Mesenchymal stem cell (in vitro differentiated cells and primary cell): Measurements from ENCODE around the gene UBAC2.

Experiments used
- DNase-seq: peaks from one replicate; pipeline ENCODE4 v3.0.0-alpha.2; 2013
- H2AFZ ChIP-seq: one replicate; pipeline ENCODE4 v1.6.1; 2013; ENCODE audit warnings: low read depth, mild to moderate bottlenecking, control low read depth, inconsistent platforms, low read length, moderate library complexity
- H2AK5ac ChIP-seq: 2 replicates; pipeline ENCODE4 v1.6.1; 2013; ENCODE audit warnings: low read length, moderate library complexity, mild to moderate bottlenecking, inconsistent platforms; ENCODE audit not compliant: severe bottlenecking
- H2BK120ac ChIP-seq: one replicate; pipeline ENCODE4 v1.6.1; 2013; ENCODE audit warnings: low read depth, mild to moderate bottlenecking, inconsistent platforms, low read length, moderate library complexity
- H2BK12ac ChIP-seq, 2 experiments: one replicate each; pipeline ENCODE4 v1.6.1; 2013; ENCODE audit warnings: inconsistent platforms in 2 of 2, low read length in 2 of 2, mild to moderate bottlenecking in 2 of 2, moderate library complexity in 2 of 2, control low read depth in 1 of 2
- H2BK15ac ChIP-seq: one replicate; pipeline ENCODE4 v1.6.1; 2013; ENCODE audit warnings: mild to moderate bottlenecking, low read depth, inconsistent platforms; ENCODE audit not compliant: poor library complexity, severe bottlenecking
- H2BK5ac ChIP-seq: 2 replicates; pipeline ENCODE4 v1.6.1; 2013; ENCODE audit warnings: low read depth, mild to moderate bottlenecking, low read length, control low read depth, inconsistent platforms; ENCODE audit not compliant: poor library complexity, severe bottlenecking
- H3K14ac ChIP-seq, 2 experiments: one replicate each; pipeline ENCODE4 v1.6.1; 2013; ENCODE audit warnings: inconsistent platforms in 2 of 2, low read length in 2 of 2, control low read depth in 1 of 2, mild to moderate bottlenecking in 1 of 2, moderate library complexity in 1 of 2
- H3K18ac ChIP-seq, 2 experiments: one replicate each; pipeline ENCODE4 v1.6.1; 2013; ENCODE audit warnings: inconsistent platforms in 2 of 2, low read length in 2 of 2, control low read depth in 1 of 2, low read depth in 1 of 2, mild to moderate bottlenecking in 1 of 2
- H3K23ac ChIP-seq, 2 experiments: one replicate each; pipeline ENCODE4 v1.6.1; 2013; ENCODE audit warnings: inconsistent platforms in 2 of 2, low read length in 2 of 2, mild to moderate bottlenecking in 2 of 2, moderate library complexity in 2 of 2, control low read depth in 1 of 2
- H3K27ac ChIP-seq: 2 replicates; pipeline ENCODE4 v1.5.1; 2013; ENCODE audit warnings: mild to moderate bottlenecking, moderate library complexity, low read length, control low read depth, inconsistent platforms; ENCODE audit not compliant: poor library complexity, severe bottlenecking
- H3K27me3 ChIP-seq, 2 experiments: 2 replicates each; pipeline versions ENCODE4 v1.6.1 to v1.7.0; 2013; ENCODE audit warnings: low read length in 2 of 2, mild to moderate bottlenecking in 2 of 2, moderate library complexity in 2 of 2, control low read depth in 1 of 2, inconsistent platforms in 1 of 2; ENCODE audit not compliant: control insufficient read depth in 1 of 2, insufficient read depth in 1 of 2
- H3K36me3 ChIP-seq, 2 experiments: 2 replicates each; pipeline versions ENCODE4 v1.6.1 to v1.7.0; 2013; ENCODE audit warnings: low read length in 2 of 2, control low read depth in 1 of 2, inconsistent platforms in 1 of 2, low read depth in 1 of 2, mild to moderate bottlenecking in 1 of 2; ENCODE audit not compliant: insufficient read depth in 2 of 2, control insufficient read depth in 1 of 2
- H3K4ac ChIP-seq, 2 experiments: one replicate each; pipeline ENCODE4 v1.6.1; 2013; ENCODE audit warnings: inconsistent platforms in 2 of 2, low read length in 2 of 2, mild to moderate bottlenecking in 2 of 2, moderate library complexity in 2 of 2, control low read depth in 1 of 2, low read depth in 1 of 2
- H3K4me1 ChIP-seq: 2 replicates; pipeline ENCODE4 v1.6.1; 2013; ENCODE audit warnings: low read depth, low read length, control low read depth; ENCODE audit not compliant: control insufficient read depth, insufficient read depth
- H3K4me2 ChIP-seq: 2 replicates; pipeline ENCODE4 v1.6.1; 2013; ENCODE audit warnings: low read length, mild to moderate bottlenecking, inconsistent platforms; ENCODE audit not compliant: poor library complexity, severe bottlenecking
- H3K4me3 ChIP-seq, 2 experiments: 2 replicates each; pipeline versions ENCODE4 v1.5.1 to v1.7.0; 2013; ENCODE audit warnings: low read length in 2 of 2, mild to moderate bottlenecking in 2 of 2, control low read depth in 1 of 2, low read depth in 1 of 2; ENCODE audit not compliant: insufficient read depth in 1 of 2
- H3K79me1 ChIP-seq: replicated peaks from 2 replicates; pipeline ENCODE4 v1.6.1; 2013; ENCODE audit warnings: mild to moderate bottlenecking, control low read depth, low read length, inconsistent platforms; ENCODE audit not compliant: poor library complexity, severe bottlenecking
- H3K9ac ChIP-seq: 2 replicates; pipeline ENCODE4 v1.7.0; 2013; ENCODE audit warnings: mild to moderate bottlenecking, low read length, moderate library complexity
- H3K9me3 ChIP-seq: 2 replicates; pipeline ENCODE4 v1.7.0; 2013; ENCODE audit warnings: mild to moderate bottlenecking, low read length; ENCODE audit not compliant: control insufficient read depth
- H4K8ac ChIP-seq: one replicate; pipeline ENCODE4 v1.6.1; 2013; ENCODE audit warnings: inconsistent platforms, mild to moderate bottlenecking, low read length, moderate library complexity
- H4K91ac ChIP-seq: one replicate; pipeline ENCODE4 v1.6.1; 2013; ENCODE audit warnings: mild to moderate bottlenecking, low read length, inconsistent platforms
- WGBS: methylation state at CpG from one replicate; pipeline ENCODE4 v1.1.7; 2013; ENCODE audit warnings: mixed read lengths; 5-methylcytosine and 5-hydroxymethylcytosine counted together

Gene UBAC2

DNA sequence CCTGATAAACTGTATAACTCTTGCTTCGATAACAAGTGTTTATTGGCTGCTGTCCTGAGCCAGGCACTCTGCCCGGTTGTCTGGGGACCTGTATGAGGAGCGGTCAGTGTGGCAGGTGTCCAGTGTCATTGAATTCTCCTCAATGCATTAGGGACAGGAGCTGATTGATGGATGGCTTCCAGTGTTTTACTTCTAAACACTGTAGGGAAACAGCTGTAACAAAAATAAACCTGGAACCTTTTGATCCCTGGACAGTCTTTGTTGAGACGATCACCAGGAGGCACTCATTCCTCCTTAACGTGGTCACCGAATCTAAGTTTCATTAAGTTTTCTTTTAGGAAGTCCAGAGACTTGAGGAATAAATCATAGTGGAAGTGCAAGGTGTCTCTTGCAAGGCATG lies 17.9 kb downstream of the UBAC2 start:
- Histone ChIP-seq H2BK5ac (no peak overlapping the region), H2AFZ (no peak overlapping the region), H2AK5ac (no peak overlapping the region), H3K27ac (no peak overlapping the region), H3K4me2 (no peak overlapping the region), H3K18ac (no peak overlapping the region), H3K79me1 (peaks cover 18% of the 10 kb centered on the region), H4K91ac (no peak overlapping the region), H2BK15ac (no peak overlapping the region), H3K14ac (no peak overlapping the region), H4K8ac (peak overlapping the region; percentile 32), H3K4me1 (peaks cover 7% of the 10 kb centered on the region), H3K4ac (no peak overlapping the region), H3K36me3 (peaks cover 0 to 10% of the 10 kb centered on the region in 2 experiments), H3K4me3 (no peak overlapping the region), H3K23ac (no peak overlapping the region), H2BK12ac (no peak overlapping the region), H3K27me3 (no peaks in the 10 kb centered on the region), H3K9ac (peak overlapping the region; percentile 4), H2BK120ac (no peak overlapping the region), H3K9me3 (no peaks in the 10 kb centered on the region)
- WGBS: 79% methylated on average over 6 of the region's 6 CpGs
- no peak for DNase-seq

- Histone ChIP-seq H3K9me3 (no peaks in the 10 kb centered on the region), H3K4me1 (peaks cover 7% of the 10 kb centered on the region), H4K91ac (no peak overlapping the region), H3K4me2 (no peak overlapping the region), H3K9ac (no peak overlapping the region), H3K36me3 (peaks cover 0 to 10% of the 10 kb centered on the region in 2 experiments), H4K8ac (no peak overlapping the region), H3K18ac (no peak overlapping the region), H2BK120ac (no peak overlapping the region), H3K27ac (no peak overlapping the region), H3K4me3 (no peak overlapping the region), H2AK5ac (no peak overlapping the region), H2BK12ac (no peak overlapping the region), H3K23ac (no peak overlapping the region), H3K27me3 (no peaks in the 10 kb centered on the region), H2BK5ac (no peak overlapping the region), H3K14ac (no peak overlapping the region), H3K4ac (no peak overlapping the region), H2BK15ac (no peak overlapping the region), H3K79me1 (peaks cover 20% of the 10 kb centered on the region), H2AFZ (no peak overlapping the region)
- DNase-seq: no peak
- WGBS: 91% methylated on average over 2 of the region's 2 CpGs
These were observed 18.3 kb downstream of the UBAC2 start for GRCh38 chr13:99218969-99219368.

DNA sequence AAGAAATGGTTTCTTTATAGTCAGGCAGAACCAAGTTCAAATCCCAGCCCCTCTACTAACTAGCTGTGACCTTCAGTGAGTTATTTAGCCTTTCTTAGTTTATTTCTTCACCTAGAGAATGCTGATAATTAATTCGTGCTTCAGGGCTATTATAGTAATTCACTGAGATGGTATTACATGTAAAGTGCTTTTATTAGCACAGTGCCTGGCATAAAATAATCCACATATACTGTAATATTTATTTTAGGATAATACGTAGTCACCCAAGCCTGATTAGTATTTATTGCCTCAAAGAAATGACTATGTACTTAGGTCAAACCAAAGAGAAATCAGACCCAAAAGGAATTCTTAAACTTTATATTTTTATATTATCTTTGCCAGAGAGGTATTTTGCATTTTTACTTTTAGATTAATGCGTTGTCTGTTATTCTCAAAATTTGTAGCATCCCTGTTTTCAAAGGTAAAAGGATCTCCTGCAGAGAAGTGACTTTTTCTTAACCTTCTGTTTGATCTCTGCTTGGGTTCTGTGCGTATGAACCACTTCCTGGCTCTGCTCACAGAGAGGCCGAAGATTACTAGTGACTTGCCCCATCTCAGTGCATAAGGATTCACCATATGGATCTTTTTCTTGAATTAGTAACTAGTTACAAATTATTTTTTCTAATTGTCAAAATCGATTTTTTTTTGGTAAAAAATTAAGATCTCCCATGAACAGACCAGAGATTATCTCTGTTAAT lies 19.7 kb downstream of the UBAC2 start:
- H3K4me2 ChIP-seq: no peak overlapping the region
- no peak overlapping the region for H3K14ac ChIP-seq
- no peaks in the 10 kb centered on the region for H3K9me3 ChIP-seq
- peaks cover 17% of the 10 kb centered on the region for H3K79me1 ChIP-seq
- no peak overlapping the region for H2BK15ac ChIP-seq
- H2BK120ac ChIP-seq: no peak overlapping the region
- H2AFZ ChIP-seq: no peak overlapping the region
- H2BK12ac ChIP-seq: no peak overlapping the region
- H3K4ac ChIP-seq: no peak overlapping the region
- H3K4me3 ChIP-seq: no peak overlapping the region
- H2AK5ac ChIP-seq: no peak overlapping the region
- no peak overlapping the region for H3K27ac ChIP-seq
- no peak for DNase-seq
- H3K36me3 ChIP-seq: peaks cover 0 to 10% of the 10 kb centered on the region in 2 experiments
- no peak overlapping the region for H4K91ac ChIP-seq
- no peak overlapping the region for H2BK5ac ChIP-seq
- no peak overlapping the region for H3K18ac ChIP-seq
- peaks cover 5% of the 10 kb centered on the region for H3K4me1 ChIP-seq
- no peaks in the 10 kb centered on the region for H3K27me3 ChIP-seq
- no peak overlapping the region for H3K23ac ChIP-seq
- no peak overlapping the region for H4K8ac ChIP-seq
- no peak overlapping the region for H3K9ac ChIP-seq
- 96% methylated on average over 2 of the region's 6 CpGs for WGBS

GRCh38 chr13:99221567-99222239 lies 21.0 kb downstream of the UBAC2 start:
- Histone ChIP-seq H3K9ac (no peak overlapping the region), H3K23ac (no peak overlapping the region), H2BK5ac (no peak overlapping the region), H3K79me1 (peaks cover 22% of the 10 kb centered on the region), H3K36me3 (peaks cover 0 to 7% of the 10 kb centered on the region in 2 experiments), H2BK15ac (no peak overlapping the region), H2BK12ac (no peak overlapping the region), H3K27me3 (no peaks in the 10 kb centered on the region), H3K4me2 (no peak overlapping the region), H3K9me3 (no peaks in the 10 kb centered on the region), H3K27ac (no peak overlapping the region), H3K4me3 (no peak overlapping the region), H4K91ac (no peak overlapping the region), H2AFZ (no peak overlapping the region), H2BK120ac (no peak overlapping the region), H2AK5ac (no peak overlapping the region), H3K4ac (no peak overlapping the region), H3K4me1 (peaks cover 5% of the 10 kb centered on the region), H4K8ac (no peak overlapping the region), H3K18ac (no peak overlapping the region), H3K14ac (no peak overlapping the region)
- 96% methylated on average over 8 of the region's 8 CpGs for WGBS
- no peak for DNase-seq
